GM18870 (cell line): ENCODE measurements around the gene NIN.

Experiments
- ATAC-seq: cut with Tn5 transposase; IDR thresholded peaks from one replicate; pipeline ENCODE4 v1.9.1; 2021; ENCODE audit warnings: moderate library complexity; ENCODE audit not compliant: unreplicated experiment

Gene NIN

GRCh38 chr14:50844391-50844790 lies 13.4 kb upstream of the NIN start:
- no peak for ATAC-seq

- ATAC-seq: no peak
Measured at GRCh38 chr14:50839691-50840090, 8.7 kb upstream of the NIN start.

- peak; percentile 59 for ATAC-seq
Measured at GRCh38 chr14:50839048-50839447, 8.1 kb upstream of the NIN start.

DNA sequence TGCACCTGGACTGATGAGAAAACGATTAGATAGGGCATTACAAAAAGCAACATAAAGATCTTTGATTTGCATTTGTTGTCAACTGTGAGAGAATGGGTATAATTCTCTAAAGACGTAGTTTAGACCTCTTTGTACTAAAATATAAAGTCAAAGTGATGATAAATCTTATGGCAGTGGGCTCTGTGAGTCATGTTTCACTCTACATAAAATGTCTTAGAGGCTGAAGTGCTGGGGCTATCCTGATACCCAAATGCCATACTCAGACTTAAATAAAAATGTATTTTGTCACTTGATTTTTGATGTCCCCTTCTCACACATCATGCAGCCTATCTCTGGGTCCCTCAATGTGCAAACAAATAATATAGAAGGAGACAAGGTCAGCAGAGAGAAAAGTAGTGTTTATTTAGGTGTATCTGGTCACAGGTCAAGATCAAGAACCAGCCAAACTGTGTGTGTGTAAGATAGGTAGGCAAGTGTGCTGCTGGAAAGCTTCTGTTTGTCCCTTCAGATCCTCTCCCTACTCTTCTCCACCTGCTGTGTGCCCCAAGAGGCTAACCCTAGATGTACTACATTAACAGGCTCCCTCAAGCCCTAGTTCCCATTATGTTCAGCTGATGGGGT lies 7.0 kb upstream of the NIN start:
- no peak for ATAC-seq

DNA sequence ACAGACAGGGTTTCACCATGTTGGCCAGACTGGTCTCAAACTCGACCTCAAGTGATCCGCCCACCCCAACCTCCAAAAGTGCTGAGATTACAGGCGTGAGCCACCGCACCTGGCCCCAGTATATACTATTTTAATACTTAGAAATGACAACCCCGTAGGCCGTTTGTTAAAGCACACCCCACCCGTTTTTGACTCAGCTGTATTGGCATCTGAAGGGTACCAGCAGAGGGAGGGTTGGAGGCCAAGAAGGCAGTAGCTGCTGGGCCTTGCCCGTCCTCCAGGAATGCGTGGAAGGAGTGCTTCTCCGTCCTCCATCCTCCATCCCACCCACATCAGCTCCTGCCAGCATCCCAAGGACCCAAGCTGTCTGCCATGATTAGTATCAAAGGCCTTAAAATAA lies 6.3 kb upstream of the NIN start:
- ATAC-seq: no peak

DNA sequence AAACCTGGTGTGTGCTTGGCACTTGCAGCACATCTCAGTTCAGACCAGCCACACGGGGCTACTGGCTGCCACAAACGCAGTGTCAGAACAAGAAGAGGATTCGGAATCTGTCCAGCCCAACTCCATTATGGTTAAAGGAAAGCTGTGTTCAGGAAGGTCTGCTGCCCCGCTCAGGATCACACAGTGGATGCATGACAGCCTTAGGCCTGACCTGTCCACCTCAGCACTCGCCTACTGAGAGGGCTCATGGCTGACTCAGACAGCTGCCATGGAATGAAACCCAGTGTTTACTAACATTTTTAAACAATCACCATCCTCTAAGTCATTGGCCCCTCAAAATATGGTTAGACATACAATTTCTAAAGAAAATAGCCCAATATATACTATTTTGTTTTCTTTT lies 5.6 kb upstream of the NIN start:
- no peak for ATAC-seq

GRCh38 chr14:50835280-50835679 lies 4.3 kb upstream of the NIN start:
- no peak for ATAC-seq

GRCh38 chr14:50834802-50835276 lies 3.9 kb upstream of the NIN start:
- ATAC-seq: no peak

DNA sequence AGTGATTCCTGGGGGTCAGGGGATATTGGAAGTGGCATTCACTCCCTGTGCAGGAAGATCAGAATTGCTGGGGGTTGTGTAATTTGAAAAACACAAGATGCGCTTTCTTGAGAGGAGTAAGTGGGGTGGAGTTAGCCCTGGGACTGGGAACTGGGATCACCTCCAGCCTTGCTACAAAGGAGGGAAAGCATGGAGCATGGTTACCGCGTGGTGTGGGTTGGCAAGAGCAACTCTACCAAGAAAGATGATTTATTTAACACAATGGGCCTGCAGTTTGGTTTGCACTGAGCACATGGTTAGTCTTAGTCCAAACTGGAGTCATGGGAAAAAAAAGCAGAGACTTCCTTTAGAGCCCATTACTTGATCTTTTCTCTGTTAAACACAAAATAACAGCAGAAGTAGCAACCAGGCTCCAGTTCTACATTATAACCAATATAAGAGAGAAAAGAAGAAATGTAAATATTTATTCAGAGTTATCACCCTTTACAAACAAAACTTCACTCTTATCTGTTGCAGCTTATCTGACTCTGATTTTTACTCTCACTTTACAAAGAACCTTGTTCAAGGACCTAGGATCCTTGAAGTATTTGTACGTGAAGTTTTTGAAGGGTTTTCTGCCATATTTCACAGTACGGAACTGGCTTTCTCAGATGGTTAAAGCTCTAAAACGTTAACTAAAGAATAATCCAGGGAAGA lies 2.1 kb upstream of the NIN start:
- no peak for ATAC-seq

- ATAC-seq: no peak
Measured at GRCh38 chr14:50831726-50832168, 785 bp upstream of the NIN start.

DNA sequence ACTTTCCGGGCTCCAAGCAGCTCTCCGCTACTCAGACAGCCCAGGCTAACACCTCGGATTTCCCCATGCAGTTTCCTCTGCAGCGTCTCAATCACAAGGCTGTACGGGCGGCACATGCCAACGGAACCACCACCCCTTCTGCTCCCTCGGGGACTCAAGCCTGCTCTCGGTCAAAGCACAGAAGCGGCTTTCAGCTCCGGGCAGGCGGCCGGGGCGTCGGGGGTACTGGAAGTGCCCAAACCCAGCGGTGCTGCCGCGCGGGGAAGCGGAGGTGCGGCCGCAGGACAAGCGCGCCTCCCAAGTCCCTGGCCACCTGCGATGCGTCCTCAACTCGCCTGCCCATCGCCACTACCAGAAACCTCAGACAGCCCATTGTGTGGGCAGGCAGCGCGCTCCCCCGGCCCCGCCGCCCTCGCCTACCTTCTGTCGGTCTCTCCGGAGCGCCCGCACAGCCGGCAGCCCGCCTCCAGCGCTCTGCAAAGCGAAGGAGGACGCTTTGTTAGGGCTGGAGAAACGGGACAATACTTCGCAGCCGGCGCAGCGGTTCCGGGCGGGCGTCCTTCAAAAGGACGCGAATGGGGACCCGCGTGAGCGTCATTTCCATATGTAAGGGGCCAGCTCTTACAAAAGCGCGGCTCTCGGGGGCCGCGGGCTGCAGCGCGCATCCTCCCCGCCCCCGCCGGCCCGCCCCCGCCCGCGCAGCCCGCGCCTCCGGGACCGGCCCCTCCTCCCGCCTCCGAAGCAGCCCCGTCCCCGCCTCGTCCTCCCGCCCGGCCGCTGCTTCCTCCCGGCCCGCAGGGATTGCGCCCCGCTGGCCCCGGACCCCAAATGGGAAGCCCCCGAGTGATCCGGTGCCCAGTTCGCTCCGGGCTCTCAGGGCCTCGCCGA lies 674 bp downstream of the NIN start:
- no peak for ATAC-seq

DNA sequence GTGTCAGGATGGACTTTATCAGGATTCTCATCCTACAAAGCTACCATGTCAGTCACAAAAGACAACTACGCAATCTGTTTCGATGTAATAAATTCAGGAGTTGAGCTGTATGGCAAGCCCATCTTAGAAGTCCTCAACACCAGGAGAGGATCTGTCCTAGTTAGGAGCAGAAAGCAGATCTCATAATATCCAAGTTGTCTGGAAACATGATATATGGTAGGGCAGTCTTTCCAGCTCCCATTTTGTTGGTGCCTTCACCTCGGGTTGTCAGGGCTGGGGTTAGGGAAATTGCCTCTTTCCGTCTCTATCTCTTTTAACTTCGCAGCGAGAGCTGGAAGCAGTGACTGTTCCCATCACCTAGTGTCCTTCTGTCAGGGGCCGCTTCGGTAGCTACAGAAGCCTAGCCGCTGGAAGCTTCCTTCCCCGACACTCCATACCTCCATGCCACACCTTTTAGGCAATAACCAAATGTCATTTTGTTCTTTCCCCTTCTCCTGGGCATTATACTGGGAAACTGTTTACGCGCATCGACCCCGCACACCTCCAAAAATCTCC lies 1.4 kb downstream of the NIN start:
- no peak for ATAC-seq

GRCh38 chr14:50828721-50829488 lies 2.1 kb downstream of the NIN start:
- ATAC-seq: no peak

GRCh38 chr14:50826681-50827080 lies 4.3 kb downstream of the NIN start:
- no peak for ATAC-seq

DNA sequence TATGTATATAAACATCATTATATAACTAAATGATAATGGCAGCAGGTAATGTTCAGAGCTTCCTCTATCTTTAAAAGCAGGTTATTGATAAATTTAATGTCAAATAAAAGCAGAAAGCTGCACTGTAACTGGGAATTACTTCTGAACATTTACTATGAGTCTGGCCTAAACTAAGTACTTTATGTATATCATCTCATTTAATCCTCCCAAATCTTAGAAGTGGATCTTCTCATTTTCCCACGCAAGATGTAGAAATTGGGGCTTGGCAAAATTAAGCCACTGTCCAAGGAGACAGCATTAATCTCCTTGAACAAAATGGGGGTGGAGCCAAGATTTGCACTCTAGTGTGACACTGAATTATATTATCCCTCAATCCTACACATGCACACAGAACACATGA lies 5.7 kb downstream of the NIN start:
- no peak for ATAC-seq

DNA sequence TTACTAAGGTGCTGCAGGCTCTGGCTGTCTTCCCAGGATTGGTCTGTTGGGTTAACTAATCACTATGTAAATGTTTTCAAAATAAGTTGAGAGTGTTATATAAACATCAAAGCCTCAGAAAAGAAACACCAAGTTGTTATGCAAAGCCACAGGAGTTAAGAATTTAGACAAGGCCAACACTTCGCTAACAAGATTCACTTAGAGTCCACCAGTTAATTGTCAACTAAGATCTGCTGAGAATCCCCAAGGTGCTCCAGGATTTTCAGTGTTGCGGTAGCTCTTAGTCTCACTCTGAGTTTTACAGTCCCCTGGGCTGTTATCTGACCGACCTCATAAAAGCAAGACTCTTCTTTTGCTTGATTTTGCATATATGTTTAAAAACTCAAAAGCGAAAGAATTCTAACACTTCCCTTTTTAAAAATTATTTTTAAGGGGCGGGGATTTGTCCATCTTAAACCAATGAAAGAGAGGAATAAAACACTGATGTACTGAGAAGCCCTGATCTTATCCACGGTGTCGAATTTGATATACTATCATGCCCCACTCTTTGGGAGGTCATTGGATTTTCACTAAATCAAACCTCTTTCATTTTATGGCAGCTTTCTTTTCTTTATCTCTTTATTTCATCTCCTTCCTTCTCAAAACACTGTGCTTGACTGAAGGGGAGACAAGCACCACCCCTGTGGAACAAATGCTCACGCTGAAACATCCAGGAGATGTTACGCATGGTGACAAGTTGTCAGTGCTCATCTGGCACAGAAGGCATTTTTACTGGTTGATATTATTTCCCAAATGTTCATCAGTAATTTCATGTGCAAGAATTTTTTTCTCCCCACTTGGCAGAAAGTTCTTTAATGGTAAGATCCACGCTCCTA lies 7.0 kb downstream of the NIN start:
- ATAC-seq: peak; percentile 75

DNA sequence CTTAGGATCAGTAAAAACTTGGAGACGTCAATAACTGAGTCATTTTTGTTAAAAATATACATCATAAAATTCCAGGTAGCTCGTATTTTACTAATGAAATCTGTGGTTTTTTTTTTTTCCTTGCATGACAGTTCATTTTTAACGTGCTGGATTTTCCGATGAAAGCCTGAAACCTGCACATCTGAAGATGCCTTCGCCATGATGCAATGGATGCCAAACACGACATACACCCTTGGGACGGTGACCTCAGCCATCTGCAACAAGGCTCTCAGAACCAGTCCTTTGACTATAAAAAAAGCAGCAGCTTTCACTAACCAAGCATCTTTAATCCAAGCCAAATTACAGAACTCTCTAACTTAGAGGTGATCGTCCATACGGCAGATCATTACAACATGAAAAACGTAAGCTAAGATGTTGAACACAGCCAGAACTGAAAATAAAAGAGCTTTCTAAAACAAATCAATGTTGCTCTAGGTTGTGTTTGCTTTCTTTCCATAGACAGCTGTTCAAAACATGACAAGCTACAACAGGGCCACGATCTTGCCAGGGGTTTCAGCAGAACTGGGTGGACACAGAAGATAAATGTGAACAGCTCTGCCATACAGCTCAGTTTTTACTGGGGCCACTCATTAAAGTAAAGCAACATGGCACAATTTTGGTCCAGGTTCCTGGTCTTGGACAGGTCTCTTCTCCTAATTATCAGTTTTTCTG lies 7.8 kb downstream of the NIN start:
- ATAC-seq: peak; percentile 17

DNA sequence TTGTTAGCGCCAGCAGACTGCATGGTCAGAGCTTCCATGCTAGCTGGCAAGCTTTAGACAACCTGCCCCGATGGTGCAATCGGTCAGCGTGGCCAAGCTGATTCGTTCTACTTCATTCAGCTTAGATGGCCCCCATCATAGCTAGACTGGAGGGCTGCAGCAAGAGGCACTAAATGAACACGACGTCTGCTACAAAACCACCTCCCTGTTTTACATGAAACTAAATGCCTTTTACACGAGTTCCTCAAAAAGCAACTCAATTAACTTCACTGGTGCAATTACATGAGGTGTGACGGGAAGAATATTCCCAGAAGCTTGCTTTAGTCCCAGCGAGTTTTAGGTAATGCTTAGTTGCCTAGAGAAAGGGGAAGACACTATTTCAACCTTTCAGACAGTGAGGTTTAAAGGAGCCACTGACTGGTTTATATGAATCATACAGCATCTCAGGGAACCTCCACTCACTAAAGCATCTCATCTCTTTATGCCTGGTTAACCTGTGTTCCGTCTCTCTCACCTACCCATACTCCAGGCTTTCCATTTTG lies 8.4 kb downstream of the NIN start:
- ATAC-seq: no peak
